SU-DHL-6 (cell line): ENCODE measurements around the gene KRT35.

Experiments used
- EZH2phosphoT487 ChIP-seq: fragments of 200-600 bp; sonication (generic), shearing (Covaris generic); conservative IDR thresholded peaks from 2 replicates; pipeline ENCODE4 v1.6.1; 2018; ENCODE audit warnings: mild to moderate bottlenecking, antibody characterized with exemption, low read length, moderate library complexity, mixed read lengths
- TF ChIP-seq, protein P1 (sequence below): fragments of 200-600 bp; sonication (generic); IDR thresholded peaks from one replicate; pipeline ENCODE4 v1.5.1; 2017; ENCODE audit warnings: antibody characterized with exemption, mild to moderate bottlenecking, low read length, moderate library complexity; ENCODE audit not compliant: insufficient read depth, poor library complexity, severe bottlenecking

DNA sequence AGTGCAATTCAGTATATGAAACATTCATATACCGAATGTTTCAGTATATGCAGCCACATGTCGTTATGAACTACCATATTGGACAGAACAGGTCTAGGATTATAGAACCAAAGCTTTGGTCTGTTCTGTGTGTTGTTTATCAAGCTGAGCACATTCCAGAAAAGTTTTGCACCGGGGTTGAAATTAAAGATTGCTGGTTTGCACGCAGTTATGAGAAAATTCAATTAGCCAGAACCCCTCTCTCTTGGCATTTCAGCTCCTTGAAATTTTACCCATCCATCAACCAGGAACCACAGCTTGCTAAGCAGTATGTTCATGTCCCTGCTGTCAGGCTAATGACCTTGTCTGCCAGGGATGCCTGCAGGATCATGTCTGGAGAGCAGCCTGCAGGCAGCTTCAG lies 23.3 kb downstream of the KRT35 start:
- TF ChIP-seq EZH2phosphoT487: no peak
- TF ChIP-seq, protein P1, sequence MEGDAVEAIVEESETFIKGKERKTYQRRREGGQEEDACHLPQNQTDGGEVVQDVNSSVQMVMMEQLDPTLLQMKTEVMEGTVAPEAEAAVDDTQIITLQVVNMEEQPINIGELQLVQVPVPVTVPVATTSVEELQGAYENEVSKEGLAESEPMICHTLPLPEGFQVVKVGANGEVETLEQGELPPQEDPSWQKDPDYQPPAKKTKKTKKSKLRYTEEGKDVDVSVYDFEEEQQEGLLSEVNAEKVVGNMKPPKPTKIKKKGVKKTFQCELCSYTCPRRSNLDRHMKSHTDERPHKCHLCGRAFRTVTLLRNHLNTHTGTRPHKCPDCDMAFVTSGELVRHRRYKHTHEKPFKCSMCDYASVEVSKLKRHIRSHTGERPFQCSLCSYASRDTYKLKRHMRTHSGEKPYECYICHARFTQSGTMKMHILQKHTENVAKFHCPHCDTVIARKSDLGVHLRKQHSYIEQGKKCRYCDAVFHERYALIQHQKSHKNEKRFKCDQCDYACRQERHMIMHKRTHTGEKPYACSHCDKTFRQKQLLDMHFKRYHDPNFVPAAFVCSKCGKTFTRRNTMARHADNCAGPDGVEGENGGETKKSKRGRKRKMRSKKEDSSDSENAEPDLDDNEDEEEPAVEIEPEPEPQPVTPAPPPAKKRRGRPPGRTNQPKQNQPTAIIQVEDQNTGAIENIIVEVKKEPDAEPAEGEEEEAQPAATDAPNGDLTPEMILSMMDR: no peak
